Colon (tissue), 2 donors: ENCODE measurements around the gene CLCN5.
"Not testable (repeated sequence)": the region's sequence is repeated elsewhere in the genome, so short reads cannot be mapped to it uniquely, and the experiment has no call there.

Experiments used
- FAIRE-seq: peaks from 2 replicates; lab custom pipeline; 2012; peaks lifted over from hg19 to GRCh38; lab: Jason Lieb, UNC
- donor health status: control.
- donor health status: control.

The CLCN5 gene

DNA sequence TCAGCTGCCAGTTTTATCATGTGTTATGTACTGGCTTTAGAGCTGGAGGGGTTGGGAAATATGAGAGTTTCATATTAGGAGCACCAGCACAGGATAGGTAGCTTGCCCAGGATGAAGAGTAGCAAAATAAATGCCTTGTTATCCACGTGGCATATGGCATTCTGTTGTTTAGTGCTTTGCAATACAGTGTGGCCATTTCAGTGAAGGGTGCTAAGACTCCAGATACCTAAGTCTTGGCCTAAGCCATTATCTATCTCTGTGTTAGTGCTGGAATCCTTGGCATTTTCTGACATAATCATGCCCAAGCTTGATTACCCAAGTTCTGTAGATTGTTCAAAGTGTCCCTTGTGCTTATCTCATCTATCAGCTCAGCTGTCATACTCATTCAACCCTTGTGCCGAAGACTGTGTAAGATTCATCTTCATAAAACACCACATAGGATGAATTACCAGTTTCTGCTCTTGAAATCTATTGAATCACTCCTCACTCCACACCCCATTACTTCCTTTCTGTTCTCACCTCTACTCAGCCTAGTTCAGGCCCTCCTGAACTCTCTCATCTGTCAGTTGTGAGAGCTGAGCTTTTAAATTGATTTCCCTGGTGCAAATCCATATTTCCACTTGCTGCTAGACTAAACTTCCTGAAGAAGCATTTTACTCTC is 73.5 kb downstream of the CLCN5 start:
- FAIRE-seq, result no peak

DNA sequence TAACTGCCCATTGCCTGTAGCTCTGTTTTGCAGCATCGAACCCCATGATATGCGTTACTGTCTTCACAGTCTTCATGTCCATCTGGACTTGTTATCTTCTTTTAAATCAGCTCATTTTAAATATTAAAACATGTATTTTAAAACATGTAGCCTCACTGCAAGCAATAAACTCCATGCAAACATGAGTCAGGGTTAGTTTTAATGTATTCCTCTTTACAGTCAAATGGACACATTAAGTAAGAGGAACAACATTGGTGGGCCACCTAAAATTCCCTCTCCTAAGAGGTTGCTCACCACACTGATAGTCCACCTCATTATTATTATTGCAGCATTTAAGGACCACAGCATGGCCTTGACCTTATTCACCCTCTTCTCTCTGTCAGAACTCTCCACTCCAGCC is 74.1 kb downstream of the CLCN5 start:
- no peak for FAIRE-seq

DNA sequence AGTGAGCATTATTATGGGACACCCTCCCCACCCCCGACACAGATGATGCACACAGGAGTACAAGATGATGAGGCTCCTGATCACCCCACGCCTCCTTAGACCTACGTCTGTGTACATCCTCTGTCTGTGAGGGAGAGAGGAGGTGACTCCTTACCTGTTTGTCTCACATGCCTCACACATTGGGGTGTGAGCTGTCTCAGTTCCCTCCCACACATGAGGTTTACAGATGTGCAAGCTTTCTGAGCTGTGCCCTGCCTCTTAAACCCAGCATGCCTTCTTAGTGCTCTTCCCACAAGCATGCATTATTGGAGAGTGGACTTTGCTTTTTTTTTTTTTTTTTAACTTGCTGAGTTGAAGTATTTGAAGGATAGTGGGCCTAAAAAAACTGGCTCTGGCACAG is 76.7 kb downstream of the CLCN5 start:
- no peak for FAIRE-seq

DNA sequence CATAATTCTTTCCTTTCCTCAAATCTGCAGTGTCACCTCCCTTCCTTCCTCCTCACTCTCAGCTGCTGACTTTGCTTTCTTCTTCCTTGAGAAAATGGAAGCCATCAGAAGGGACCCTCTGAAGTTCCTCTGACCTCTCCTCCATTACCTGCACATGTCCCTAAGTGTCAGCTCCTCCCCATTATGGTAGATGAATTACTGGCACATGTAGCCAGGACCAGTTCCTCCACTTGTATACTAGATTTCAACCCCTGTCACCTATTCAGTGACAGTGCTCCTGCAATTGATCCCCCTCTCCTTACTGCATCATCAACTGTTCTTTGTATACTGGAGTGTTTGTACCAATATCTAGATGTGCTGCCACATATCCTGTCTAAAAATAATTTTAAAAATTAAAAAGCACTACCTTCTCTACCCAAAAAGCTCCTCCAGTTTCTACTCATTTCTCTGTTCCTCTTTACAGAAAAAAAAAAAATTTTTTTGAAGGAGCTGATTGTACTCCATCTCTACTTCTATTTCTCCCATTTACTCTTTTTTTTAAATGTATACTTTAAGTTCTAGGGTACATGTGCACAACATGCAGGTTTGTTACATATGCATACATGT is 78.6 kb downstream of the CLCN5 start:
- no peak for FAIRE-seq

- FAIRE-seq, result peak; percentile 100
Observed at GRCh38 chrX:50002067-50002714, 79.8 kb downstream of the CLCN5 start.

- FAIRE-seq, result no peak
Observed at GRCh38 chrX:50003467-50003866, 81.1 kb downstream of the CLCN5 start.

GRCh38 chrX:50003927-50004326 is 81.5 kb downstream of the CLCN5 start:
- FAIRE-seq, result no peak

- FAIRE-seq, result not testable (repeated sequence)
Observed at GRCh38 chrX:50025591-50025990, 103.2 kb downstream of the CLCN5 start.

- no peak for FAIRE-seq
Observed at GRCh38 chrX:50035126-50035525, 112.7 kb downstream of the CLCN5 start.

- FAIRE-seq, result no peak
Observed at GRCh38 chrX:50036426-50036825, 114.0 kb downstream of the CLCN5 start.

GRCh38 chrX:50045823-50046222 is 123.4 kb downstream of the CLCN5 start:
- no peak for FAIRE-seq

GRCh38 chrX:50049228-50049627 is 126.8 kb downstream of the CLCN5 start:
- peak; percentile 93 for FAIRE-seq

- FAIRE-seq, result no peak
Observed at GRCh38 chrX:50054147-50054546, 131.8 kb downstream of the CLCN5 start.

GRCh38 chrX:50066318-50066937 is 144.0 kb downstream of the CLCN5 start:
- no peak for FAIRE-seq

DNA sequence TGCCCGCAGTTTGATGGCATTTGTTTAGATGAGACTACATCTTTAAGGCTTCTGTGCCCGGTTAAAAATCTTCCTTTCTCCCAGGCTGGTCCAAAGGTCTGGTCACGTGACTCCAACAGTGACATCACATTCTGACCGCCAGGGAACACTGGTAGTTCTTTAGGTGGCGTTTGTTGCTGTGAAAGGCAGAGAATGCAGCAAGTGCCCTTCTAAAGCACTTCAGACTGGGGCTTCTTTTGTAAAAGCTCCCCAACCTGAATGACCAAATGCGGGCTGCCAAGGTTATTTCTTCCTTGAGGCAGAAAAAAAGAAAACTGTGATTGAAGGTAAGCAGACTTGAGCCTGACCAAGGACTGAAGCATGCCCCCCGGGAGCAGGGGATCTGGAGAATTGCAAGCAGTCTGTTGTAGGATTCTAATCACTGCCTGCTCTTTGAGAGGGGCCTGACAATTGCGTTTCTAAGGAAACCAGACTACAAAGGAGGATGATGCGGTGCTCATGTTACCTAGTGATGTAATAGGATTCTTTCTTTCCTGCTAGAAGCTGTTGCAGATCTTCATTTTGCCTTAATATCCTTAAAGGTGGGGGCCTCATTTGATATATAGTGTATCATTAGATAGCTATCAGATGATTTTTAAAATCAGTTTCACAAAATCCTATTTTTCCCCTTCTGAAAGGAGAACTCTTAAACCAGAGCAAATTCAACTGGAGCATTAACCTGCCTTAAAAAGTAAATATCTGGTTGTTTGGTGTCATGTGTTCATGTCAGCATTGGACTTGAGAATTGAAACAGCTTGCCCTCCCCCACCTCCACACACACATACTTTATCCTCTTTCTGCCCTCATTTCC is 145.3 kb downstream of the CLCN5 start:
- no peak for FAIRE-seq

GRCh38 chrX:50068285-50068563 is 145.8 kb downstream of the CLCN5 start:
- FAIRE-seq, result no peak

GRCh38 chrX:50068893-50069292 is 146.5 kb downstream of the CLCN5 start:
- FAIRE-seq, result no peak

- no peak for FAIRE-seq
Observed at GRCh38 chrX:50071494-50071893, 149.1 kb downstream of the CLCN5 start.

GRCh38 chrX:50072110-50072509 is 149.7 kb downstream of the CLCN5 start:
- FAIRE-seq, result no peak

- no peak for FAIRE-seq
Observed at GRCh38 chrX:50073601-50074000, 151.2 kb downstream of the CLCN5 start.

DNA sequence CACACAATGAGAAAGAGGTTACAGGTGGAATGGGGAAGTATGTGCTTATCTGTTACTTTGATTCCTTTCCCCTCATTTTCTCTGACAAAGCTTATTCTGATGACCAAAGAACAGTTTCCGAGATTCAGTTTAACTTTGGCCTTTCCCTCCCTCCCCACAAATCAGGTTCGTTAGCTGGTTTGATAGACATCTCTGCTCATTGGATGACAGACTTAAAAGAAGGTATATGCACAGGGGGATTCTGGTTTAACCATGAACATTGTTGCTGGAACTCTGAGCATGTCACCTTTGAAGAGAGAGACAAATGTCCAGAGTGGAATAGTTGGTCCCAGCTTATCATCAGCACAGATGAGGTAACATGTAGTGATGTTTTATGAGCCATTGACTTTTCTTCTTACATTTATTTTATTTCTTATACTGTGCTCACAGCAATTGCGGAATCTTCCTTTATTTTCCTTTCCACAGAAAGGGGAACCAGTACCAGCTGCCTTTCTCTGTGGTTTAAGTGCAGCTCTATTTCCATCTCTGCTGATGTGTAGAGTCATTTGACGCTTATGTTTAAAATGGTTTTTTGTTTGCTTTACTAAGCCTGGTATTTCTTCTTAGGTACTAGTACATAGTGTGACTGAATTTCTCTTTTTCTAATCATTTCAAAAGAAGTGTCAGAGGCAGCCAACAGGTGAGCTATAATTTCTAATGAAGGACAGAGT is 153.4 kb downstream of the CLCN5 start:
- FAIRE-seq, result no peak
